Astrocyte (in vitro differentiated cells and primary cell): ENCODE data around the gene OR1E2. TPM values are rescaled to one million over a fixed set of nuclear protein-coding genes. Genes with fewer than 3 reads are reported as not detected.
"Not testable (repeated sequence)": the region's sequence is repeated elsewhere in the genome, so short reads cannot be mapped to it uniquely, and the experiment has no call there.

Source experiments
- DNase-seq: peaks from one replicate; pipeline ENCODE4 v3.0.0-alpha.2; 2010; ENCODE audit warnings: low read depth
- FAIRE-seq: peaks from 2 replicates; lab custom pipeline; 2011; peaks lifted over from hg19 to GRCh38; lab: Jason Lieb, UNC
- H2AFZ ChIP-seq: 2 replicates; pipeline ENCODE4 v1.6.0; 2012; ENCODE audit warnings: low read depth, low read length, inconsistent platforms
- H3K27ac ChIP-seq: 2 replicates; pipeline ENCODE4 v1.5.1; 2011; ENCODE audit warnings: low read depth, low read length, inconsistent platforms
- H3K27me3 ChIP-seq: 2 replicates; pipeline ENCODE4 v1.6.0; 2011; ENCODE audit warnings: low read length, inconsistent platforms; ENCODE audit not compliant: insufficient read depth
- H3K36me3 ChIP-seq: 2 replicates; pipeline ENCODE4 v1.5.1; 2011; ENCODE audit warnings: low read length, inconsistent platforms; ENCODE audit not compliant: insufficient read depth
- H3K4me1 ChIP-seq: 2 replicates; pipeline ENCODE4 v1.5.1; 2011; ENCODE audit warnings: low read length, inconsistent platforms; ENCODE audit not compliant: insufficient read depth
- H3K4me2 ChIP-seq: 2 replicates; pipeline ENCODE4 v1.6.0; 2012; ENCODE audit warnings: low read length, inconsistent platforms
- H3K4me3 ChIP-seq: 2 replicates; pipeline ENCODE4 v1.5.1; 2011; ENCODE audit warnings: low read depth, mild to moderate bottlenecking, low read length, inconsistent platforms; ENCODE audit not compliant: insufficient read depth
- H3K79me2 ChIP-seq: 2 replicates; pipeline ENCODE4 v1.6.0; 2012; ENCODE audit warnings: mild to moderate bottlenecking, low read length, inconsistent platforms; ENCODE audit not compliant: insufficient read depth
- H3K9ac ChIP-seq: 2 replicates; pipeline ENCODE4 v1.6.0; 2012; ENCODE audit warnings: mild to moderate bottlenecking, low read length, inconsistent platforms
- H3K9me3 ChIP-seq: 2 replicates; pipeline ENCODE4 v1.5.1; 2012; ENCODE audit warnings: low read depth, mild to moderate bottlenecking, low read length, inconsistent platforms; ENCODE audit not compliant: insufficient read depth
- H4K20me1 ChIP-seq: 2 replicates; pipeline ENCODE4 v1.6.0; 2012; ENCODE audit warnings: low read length, inconsistent platforms; ENCODE audit not compliant: insufficient read depth
- H3K27ac Mint-ChIP-seq: one replicate; pipeline ENCODE4 v1.8.0; 2021; ENCODE audit warnings: mild to moderate bottlenecking, mixed read lengths; ENCODE audit not compliant: unreplicated experiment
- H3K27me3 Mint-ChIP-seq: one replicate; pipeline ENCODE4 v1.8.0; 2021; ENCODE audit warnings: low read depth, mixed read lengths; ENCODE audit not compliant: unreplicated experiment
- H3K36me3 Mint-ChIP-seq: one replicate; pipeline ENCODE4 v1.8.0; 2021; ENCODE audit warnings: low read depth, mixed read lengths; ENCODE audit not compliant: unreplicated experiment
- H3K4me1 Mint-ChIP-seq: one replicate; pipeline ENCODE4 v1.8.0; 2021; ENCODE audit warnings: low read depth, mixed read lengths; ENCODE audit not compliant: unreplicated experiment
- H3K4me3 Mint-ChIP-seq: one replicate; pipeline ENCODE4 v1.8.0; 2021; ENCODE audit warnings: mild to moderate bottlenecking, moderate library complexity, mixed read lengths; ENCODE audit not compliant: unreplicated experiment
- H3K9me3 Mint-ChIP-seq: one replicate; pipeline ENCODE4 v1.8.0; 2021; ENCODE audit warnings: mild to moderate bottlenecking, mixed read lengths; ENCODE audit not compliant: unreplicated experiment
- EZH2 ChIP-seq: IDR thresholded peaks from 2 replicates; pipeline ENCODE4 v1.6.1; 2012; ENCODE audit warnings: mild to moderate bottlenecking, low read length, inconsistent platforms; ENCODE audit not compliant: insufficient read depth
- total RNA-seq: library from RNA; stranded (reverse); gene quantifications from 2 replicates; pipeline ENCODE4 v1.2.1, GENCODE V29; 2021
- TF ChIP-seq, protein P1 (sequence below): IDR thresholded peaks from 2 replicates; pipeline ENCODE4 v1.5.1; 2011; ENCODE audit warnings: low read depth, mild to moderate bottlenecking, inconsistent platforms, low read length, moderate library complexity; ENCODE audit not compliant: insufficient read depth

The OR1E2 gene
- total RNA-seq, 1 donor from 2014 or later, result not detected

GRCh38 chr17:3401786-3402185 is 31.9 kb downstream of the OR1E2 start:
- Histone ChIP-seq H3K79me2 (no peaks in the 10 kb centered on the region), H4K20me1 (no peaks in the 10 kb centered on the region), H2AFZ (no peak overlapping the region), H3K36me3 (no peaks in the 10 kb centered on the region), H3K4me1 (no peaks in the 10 kb centered on the region), H3K4me3 (no peak overlapping the region), H3K27ac (no peak overlapping the region), H3K9ac (no peak overlapping the region), H3K27me3 (no peaks in the 10 kb centered on the region), H3K9me3 (peaks cover 3% of the 10 kb centered on the region), H3K4me2 (no peak overlapping the region)
- TF ChIP-seq, protein P1, sequence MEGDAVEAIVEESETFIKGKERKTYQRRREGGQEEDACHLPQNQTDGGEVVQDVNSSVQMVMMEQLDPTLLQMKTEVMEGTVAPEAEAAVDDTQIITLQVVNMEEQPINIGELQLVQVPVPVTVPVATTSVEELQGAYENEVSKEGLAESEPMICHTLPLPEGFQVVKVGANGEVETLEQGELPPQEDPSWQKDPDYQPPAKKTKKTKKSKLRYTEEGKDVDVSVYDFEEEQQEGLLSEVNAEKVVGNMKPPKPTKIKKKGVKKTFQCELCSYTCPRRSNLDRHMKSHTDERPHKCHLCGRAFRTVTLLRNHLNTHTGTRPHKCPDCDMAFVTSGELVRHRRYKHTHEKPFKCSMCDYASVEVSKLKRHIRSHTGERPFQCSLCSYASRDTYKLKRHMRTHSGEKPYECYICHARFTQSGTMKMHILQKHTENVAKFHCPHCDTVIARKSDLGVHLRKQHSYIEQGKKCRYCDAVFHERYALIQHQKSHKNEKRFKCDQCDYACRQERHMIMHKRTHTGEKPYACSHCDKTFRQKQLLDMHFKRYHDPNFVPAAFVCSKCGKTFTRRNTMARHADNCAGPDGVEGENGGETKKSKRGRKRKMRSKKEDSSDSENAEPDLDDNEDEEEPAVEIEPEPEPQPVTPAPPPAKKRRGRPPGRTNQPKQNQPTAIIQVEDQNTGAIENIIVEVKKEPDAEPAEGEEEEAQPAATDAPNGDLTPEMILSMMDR, result no peak
- TF ChIP-seq EZH2, result no peak
- Mint-ChIP-seq H3K36me3 (no peaks in the 10 kb centered on the region), H3K27ac (no peak overlapping the region), H3K9me3 (peaks cover 2% of the 10 kb centered on the region), H3K4me3 (no peak overlapping the region), H3K4me1 (no peaks in the 10 kb centered on the region), H3K27me3 (peaks cover 11% of the 10 kb centered on the region)
- no peak for FAIRE-seq
- no peak for DNase-seq

DNA sequence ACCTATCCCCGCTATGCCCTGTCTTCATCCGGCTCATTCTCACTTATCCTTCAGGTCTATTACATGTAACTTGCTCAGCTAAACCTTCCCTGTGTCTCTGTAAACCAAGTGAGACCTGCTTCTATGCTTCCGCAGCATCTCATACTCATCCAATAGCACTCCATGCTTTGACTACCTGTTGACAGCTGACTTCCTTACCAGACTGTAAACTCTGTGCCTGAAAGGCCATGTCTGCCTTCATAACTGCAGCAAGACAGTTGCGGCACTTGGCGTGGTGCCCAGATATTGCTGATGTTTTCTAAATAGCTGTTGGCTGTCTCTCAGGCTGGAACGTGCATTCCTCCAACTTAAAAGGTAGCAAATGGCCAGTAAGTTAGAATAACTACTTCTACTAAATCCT is 33.6 kb downstream of the OR1E2 start:
- Histone ChIP-seq H3K27ac (no peak overlapping the region), H3K4me2 (no peak overlapping the region), H3K9ac (no peak overlapping the region), H2AFZ (no peak overlapping the region), H4K20me1 (no peaks in the 10 kb centered on the region), H3K36me3 (no peaks in the 10 kb centered on the region), H3K4me1 (no peaks in the 10 kb centered on the region), H3K27me3 (no peaks in the 10 kb centered on the region), H3K4me3 (no peak overlapping the region), H3K79me2 (no peaks in the 10 kb centered on the region), H3K9me3 (peaks cover 3% of the 10 kb centered on the region)
- Mint-ChIP-seq H3K4me1 (no peaks in the 10 kb centered on the region), H3K36me3 (no peaks in the 10 kb centered on the region), H3K27me3 (peaks cover 8% of the 10 kb centered on the region), H3K4me3 (no peak overlapping the region), H3K27ac (no peak overlapping the region), H3K9me3 (peaks cover 2% of the 10 kb centered on the region)
- no peak for TF ChIP-seq EZH2
- TF ChIP-seq, protein P1, result no peak
- FAIRE-seq (no peak), DNase-seq (no peak)

DNA sequence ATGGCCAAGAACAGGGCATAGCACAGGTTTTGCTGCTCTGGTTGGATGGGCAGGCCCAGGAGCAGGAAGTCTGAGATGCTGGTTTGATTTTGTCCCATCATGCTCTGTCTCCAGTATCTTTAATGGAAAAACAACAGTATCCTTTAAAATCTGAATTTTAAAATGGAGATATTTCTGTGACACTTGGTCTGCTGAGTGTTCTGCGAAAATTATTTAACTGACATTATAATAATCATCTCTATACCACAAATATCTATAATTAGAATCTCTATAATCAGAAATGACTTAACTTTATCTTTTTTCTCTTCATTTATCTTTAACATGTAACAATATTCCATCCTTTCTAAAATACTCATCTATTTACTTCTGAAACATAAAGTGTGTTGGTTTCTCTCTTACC is 35.3 kb downstream of the OR1E2 start, which contains the start of gene OR1E1:
Gene OR1E1, minus strand, starts transcription at position 101 of the 400 bp plus-strand sequence. Its CDS starts 0 bp downstream, at position 101.
- Mint-ChIP-seq H3K4me1 (no peaks in the 10 kb centered on the region), H3K27ac (no peak within 1 kb of the TSS), H3K36me3 (no peaks in the 10 kb centered on the region), H3K27me3 (peaks cover 8% of the 10 kb centered on the region), H3K4me3 (no peak within 1 kb of the TSS), H3K9me3 (no peaks in the 10 kb centered on the region)
- no peak within 1 kb of the TSS for H3K4me2 ChIP-seq
- TF ChIP-seq, protein P1, result no peak
- no peak for TF ChIP-seq EZH2
- H3K79me2 ChIP-seq, result no peaks in the 10 kb centered on the region
- no peaks in the 10 kb centered on the region for H3K36me3 ChIP-seq
- DNase-seq (no peak), FAIRE-seq (no peak)
- no peaks in the 10 kb centered on the region for H3K4me1 ChIP-seq
- peaks cover under 1% of the 10 kb centered on the region for H3K9me3 ChIP-seq
- H3K4me3 ChIP-seq, result no peak within 1 kb of the TSS
- no peaks in the 10 kb centered on the region for H4K20me1 ChIP-seq
- no peak within 1 kb of the TSS for H3K9ac ChIP-seq
- no peaks in the 10 kb centered on the region for H3K27me3 ChIP-seq
- H2AFZ ChIP-seq, result no peak within 1 kb of the TSS
- H3K27ac ChIP-seq, result no peak within 1 kb of the TSS

DNA sequence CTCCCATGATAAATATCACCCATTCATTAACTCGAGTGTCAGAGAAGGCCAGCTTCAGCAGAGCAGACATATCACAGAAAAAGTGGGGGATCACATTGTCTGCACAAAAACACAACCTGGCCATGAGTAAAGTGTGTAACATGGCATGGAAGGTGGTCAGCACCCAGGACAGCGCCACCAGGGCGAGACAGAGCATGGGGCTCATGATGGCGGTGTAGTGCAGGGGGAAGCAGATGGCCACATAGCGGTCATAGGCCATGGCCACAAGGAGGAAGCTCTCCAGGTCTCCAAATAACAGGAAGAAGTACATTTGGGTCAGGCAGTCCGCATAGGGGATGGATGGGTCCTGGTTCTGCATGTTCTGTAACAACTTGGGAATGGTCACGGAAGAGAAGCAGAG is 35.8 kb downstream of the OR1E2 start:
- FAIRE-seq, result peak; percentile 43
- H3K4me1 Mint-ChIP-seq, H3K27ac ChIP-seq, H3K4me3 Mint-ChIP-seq, H3K4me3 ChIP-seq, H3K9me3 Mint-ChIP-seq, H3K27ac Mint-ChIP-seq, H3K4me2 ChIP-seq, H3K9me3 ChIP-seq, H3K36me3 ChIP-seq, H3K9ac ChIP-seq, H3K27me3 Mint-ChIP-seq, H3K4me1 ChIP-seq, DNase-seq, H3K27me3 ChIP-seq, H3K36me3 Mint-ChIP-seq, H4K20me1 ChIP-seq, H2AFZ ChIP-seq, H3K79me2 ChIP-seq: not testable (repeated sequence)
